SKM-1 treated with dmso at 0.1 percent for 144 hours (cell line): Measurements from ENCODE around the gene PROK2.

Source experiments
- DNase-seq: peaks from one replicate; lab custom pipeline; 2025; ENCODE audit not compliant: unreplicated experiment; lab: John Stamatoyannopoulos, UW

Gene PROK2

DNA sequence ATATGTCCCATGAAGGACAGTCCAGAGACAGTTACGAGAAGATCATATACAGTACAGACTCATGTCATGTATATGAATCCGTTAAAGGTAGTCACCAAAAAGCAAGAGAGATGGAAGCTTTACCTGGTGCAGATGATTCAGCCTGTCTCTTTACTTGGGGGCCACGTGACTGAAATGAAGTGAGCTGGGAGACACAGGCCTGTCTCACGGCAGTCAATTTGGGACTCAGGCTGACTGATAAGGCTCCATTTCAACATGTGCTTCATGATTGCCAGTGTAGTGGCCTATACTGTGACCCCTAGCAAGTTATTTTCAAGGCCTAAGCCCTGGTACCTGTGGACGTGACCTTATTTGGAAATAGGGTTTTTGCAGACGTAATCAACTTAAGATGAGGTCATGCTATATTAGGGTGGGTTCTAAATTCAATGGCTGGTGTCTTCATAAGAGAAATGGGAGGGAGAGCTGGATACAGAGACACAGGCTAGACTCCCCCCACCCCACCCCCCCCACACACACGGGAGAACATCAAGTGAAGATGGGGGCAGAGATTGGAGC is 3.0 kb upstream of the PROK2 start:
- DNase-seq = no peak

DNA sequence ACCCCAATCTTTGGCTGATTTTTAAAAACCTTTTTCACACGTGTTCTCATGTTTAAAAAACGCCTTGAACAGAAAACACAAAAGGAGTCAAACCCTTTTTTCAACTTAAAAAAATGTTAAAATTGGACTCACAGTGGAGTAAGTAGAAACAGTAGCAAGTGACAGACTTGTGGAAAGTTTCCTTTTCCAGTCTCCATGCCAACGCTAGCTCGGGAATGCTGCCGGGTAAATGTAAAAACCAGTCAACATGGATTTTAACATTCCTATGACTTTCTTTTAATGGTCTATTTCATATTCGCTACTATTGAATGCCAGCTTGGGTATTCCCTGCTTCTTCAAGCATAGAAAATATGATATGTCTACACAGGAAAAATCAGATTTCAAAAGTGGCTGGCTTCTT is 1.6 kb upstream of the PROK2 start:
- DNase-seq = no peak

DNA sequence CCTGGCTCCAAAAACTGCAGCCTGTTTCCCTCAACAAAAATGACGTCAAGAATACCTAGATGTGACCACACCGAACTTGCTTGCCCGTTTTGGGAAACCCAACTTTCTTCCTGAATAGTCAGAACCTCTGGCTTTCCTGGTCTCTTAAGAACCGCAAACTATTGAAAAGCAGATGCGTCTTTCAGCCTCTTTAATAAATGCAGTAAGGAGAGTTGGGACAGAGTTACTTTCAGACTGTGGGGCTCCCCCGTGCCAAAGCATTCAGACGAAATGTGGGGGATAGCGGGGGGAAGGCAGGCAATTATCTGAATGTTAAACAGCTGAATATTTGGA is 1.2 kb upstream of the PROK2 start:
- DNase-seq = no peak

DNA sequence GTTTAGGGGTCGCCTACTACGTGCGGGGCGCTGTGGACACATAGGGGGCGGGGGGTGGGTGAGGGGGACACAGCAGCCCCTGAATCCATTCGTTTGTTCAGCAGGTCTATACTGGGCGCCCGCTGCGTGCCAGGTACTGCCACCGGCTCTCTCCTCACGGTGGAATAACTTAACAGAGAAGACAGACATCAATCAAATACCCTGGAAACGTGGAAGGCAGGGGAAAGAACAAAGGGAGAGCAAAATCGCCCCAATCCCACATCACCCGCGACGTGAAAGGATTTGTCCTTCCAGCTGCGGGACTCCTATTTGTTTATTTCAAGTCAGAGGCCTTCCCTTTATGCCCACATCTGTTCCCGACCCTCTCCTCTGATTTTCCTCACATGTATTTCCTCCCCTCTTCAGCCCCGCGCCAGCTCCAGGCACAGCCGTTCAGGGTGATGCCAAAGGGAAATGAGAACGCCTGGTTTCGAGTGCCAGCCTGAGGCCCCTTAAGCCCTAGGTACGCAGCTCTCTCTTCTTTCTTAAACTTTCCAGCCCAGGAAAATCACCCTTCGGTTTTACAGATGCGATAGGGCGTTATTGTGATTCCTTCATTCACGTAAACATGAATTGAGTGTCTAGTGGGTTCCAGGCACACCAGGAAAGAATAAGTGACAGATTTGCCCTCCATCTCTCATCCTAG is 726 bp upstream of the PROK2 start:
- DNase-seq = no peak

DNA sequence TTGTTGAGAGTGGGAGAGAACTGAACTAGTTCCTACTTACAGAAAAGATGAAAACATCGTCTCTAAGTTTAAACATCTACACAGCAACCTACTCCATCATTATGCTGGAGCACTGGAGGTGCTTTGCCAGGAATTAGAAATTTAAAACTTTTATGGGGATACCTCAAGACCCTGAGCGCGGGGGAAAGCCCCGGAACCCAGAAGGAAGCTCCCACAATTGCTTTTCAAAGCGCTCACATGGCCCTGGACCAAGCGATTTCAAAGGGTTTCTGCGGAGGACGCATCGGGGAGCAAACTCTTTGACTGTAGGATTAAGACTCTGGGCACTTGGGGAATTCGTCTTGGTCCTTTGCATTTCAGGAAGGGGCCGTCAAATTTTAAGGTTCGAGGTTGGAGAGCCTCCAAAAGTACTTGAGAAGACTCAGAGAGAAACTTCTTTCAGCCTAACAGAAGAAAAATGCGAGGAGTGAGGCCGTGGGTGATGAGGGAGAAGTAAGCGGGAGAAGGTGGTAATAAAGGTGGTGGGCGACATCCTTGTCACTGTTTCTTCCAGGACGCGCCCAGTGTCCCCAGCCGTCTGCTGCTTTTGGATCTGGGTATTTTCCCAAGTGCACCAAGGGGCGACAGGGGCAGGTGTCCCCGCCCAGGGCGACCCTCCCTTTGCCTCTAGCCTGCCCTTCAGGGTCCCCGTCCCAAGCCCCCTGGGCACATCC is 591 bp downstream of the PROK2 start:
- DNase-seq = no peak

DNA sequence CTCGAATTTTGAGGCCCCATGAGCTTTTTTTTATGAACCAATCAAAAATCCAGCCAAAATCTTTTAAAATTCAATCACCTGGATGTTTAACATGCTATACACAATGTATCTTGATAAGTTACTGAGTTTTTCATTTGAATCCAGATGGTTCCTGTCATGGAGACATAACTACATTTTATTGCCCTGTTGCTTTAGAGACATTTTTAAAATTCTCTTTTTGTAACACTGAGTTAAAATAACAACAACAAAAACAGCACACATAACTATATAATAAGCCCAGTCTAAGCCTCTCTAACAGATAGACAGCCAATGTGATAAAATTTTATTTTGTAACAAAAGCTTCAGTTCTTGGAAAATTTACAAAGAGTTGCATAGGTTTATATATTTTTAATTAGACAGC is 1.8 kb downstream of the PROK2 start:
- no peak for DNase-seq

DNA sequence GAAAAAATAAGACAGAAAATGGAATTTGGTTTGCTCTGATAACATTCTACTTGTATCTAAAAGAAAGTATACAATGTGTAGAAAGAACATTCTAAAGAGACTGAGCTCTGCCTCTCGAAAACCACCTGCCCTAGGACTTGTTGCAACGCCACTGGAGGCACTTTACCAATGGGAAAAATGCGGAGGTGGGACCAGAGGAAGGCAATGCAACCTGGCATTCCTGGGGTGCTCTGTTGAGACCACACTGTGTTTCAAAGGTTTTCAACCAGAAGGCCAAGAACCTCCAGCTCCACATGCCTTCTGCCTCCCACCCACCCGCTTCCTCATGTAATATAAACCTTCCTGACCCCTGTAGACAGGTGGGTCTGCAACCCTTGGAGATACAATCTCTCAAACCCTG is 4.5 kb downstream of the PROK2 start:
- no peak for DNase-seq

DNA sequence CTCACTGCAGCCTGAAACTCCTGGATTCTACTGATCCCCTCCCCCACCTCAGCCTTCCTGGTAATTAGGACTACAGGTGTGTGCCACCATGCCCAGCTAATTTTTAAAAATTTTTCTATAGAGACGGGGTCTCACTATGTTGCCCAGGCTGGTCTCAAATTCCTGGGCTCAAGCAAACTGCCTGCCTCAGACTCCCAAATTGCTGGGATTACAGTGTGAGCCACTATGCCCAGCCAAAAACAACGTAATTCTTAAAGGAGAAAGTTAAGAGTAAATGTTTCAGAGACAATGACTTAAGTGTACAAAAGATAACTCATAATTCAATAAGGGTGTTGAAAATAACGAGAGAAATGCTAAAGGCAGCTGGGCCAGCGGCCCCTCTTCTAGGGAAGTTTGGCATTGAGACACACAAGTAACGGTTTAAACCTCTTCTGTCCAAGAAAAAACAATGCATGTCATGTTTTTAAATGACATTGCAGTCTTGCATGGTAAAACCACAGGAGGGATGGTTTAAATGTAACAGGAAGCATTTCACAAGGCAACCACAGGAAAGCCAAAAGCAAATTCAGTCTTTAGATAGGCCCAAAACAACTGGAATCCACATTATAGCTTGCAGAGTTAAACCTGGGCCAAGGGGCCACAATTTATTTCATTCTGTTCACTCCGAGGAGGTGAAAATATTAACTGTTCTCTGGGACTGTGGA is 5.1 kb downstream of the PROK2 start:
- DNase-seq = peak; percentile 97

DNA sequence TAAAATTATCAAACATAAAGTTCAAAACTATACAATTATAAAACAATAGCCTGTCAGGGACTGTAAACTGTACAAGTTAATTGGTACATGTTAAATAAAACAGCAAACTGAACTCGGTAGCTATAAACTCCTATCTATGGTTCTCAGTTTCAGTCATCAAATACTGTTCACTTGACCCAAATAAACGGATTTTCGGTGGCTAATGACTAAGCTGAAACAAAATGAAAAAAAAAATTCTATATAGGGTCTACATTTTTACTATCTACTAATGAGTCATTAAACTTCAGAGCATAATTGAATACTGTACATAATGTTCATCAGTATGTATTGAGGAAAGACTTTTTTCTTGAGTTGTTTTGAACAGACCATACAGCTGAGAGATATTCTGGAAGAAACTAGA is 6.6 kb downstream of the PROK2 start:
- no peak for DNase-seq

DNA sequence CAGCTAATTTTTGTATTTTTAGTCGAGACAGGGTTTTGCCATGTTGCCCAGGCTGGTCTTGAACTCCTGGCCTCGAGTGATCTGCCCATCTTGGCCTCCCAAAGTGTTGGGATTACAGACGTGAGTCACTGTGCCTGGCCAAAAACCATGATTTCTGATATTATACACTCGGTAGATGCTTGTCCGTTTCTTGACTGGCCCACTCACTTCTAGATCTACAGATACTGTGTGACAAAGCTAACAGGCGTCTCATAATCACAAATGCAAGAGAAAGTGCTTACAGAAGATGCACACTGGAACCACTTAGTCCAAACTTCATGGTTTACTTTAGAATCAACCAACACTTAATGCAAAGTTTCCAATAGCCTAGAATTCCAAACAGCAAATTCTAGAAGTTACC is 8.4 kb downstream of the PROK2 start:
- no peak for DNase-seq

DNA sequence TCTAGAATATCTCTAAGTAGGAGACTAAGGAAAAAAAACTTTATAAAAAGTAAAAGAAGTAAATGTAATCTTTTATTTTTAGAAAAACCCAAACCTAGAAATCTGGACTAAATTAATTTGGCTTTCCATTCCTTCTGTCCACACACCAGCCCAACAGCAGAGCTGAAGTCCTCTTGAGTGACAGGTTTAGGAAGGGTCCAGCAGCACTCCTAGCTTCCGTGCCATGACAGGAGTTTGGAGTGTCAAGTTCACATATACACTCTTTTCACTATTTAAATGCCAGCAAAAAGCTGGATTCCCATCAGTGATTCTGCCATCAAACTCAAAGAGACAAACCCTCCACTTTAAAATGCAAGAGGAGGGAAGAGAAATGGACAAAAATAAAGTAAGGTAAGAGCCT is 13.1 kb downstream of the PROK2 start:
- no peak for DNase-seq

DNA sequence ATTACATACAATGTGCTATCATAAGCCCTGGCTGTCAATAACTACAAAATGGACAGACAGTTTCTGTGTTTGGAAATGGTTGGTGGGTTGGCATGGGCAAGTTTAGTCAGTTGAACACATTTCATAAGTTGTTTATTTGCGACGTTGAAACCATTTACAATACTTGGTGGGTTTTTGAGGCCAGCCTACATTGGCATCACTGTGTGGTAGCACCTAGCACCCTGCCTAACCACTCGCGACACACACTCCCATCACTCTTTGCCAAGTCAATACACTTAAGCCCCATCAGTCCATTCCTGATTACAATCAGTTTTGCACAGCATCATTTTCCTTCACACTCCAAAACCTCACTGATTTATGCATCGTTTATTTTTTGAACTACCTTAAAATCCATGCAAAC is 13.8 kb downstream of the PROK2 start:
- DNase-seq = no peak

DNA sequence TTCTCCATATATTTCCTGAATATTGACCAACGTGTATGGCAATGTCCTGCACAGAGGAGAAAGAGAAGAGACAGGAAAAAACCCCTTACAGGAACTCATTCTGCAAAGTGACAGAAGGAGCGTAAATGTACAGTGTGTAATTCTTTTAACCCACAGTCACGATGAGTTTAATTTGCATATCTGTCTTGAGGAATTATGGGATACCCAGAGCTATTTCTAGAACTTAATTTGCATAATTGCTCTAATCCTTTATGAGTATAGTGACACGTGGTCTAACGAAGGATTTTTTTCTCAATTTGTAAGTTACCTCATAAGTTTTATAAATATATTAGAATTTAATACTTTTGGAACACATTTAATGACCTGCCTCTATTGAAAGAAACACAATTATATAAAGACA is 21.5 kb downstream of the PROK2 start:
- DNase-seq = no peak

DNA sequence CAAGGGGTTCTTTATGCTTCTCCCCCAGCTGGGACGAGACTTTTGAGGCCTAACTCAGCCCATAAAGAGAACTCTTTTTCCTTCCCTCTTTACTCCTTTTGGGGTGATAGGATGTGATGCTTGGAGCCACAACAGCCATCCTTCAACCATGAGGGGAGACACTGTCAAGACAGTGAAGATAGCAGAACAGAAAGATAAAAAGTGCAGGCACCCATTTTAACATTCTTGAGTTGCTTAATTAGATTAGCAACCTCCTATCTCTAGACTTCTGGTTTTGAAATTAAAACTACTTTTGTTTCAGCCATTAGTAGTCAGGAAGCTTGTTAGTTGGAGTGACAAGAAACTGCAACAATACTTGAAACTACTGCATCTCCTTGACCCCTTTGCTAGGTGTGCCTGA is 24.8 kb downstream of the PROK2 start:
- no peak for DNase-seq

DNA sequence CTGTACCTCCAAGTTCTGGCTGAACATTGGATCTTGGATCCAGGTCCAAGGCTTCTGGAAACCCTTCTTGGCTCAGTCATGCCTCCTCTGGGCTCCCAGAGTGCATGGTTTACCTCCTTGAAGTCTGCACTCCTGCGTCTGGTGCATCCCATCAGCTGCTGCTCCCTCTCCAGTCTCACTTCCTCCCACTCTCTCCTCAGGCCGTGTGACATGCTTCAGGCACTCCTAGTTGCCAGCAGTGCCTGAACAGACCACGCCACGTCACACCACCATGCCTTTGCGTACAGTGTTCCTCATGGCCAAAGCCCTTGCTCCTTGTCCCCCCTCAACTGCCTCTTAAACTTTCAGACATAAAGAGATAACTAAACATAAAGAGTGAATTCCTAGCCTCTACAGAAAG is 25.5 kb downstream of the PROK2 start:
- DNase-seq = no peak

DNA sequence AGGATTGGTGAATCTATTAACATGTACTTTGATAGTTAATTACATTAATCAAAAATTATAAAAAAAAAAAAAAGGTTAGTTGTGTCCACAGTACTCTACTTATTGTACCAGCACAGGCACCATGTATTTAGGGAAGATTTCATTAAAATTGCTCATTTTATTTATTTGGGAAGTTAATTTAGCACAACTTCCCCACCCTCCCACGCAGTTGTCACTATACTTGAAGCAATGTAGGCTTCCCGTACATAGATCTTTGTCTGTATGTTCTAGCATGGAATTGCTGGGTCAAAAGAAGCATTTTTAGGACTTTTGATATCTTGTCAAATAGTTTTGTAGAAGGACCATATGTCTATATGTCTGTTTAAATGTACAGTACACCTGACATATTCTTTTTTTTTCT is 26.9 kb downstream of the PROK2 start:
- no peak for DNase-seq

DNA sequence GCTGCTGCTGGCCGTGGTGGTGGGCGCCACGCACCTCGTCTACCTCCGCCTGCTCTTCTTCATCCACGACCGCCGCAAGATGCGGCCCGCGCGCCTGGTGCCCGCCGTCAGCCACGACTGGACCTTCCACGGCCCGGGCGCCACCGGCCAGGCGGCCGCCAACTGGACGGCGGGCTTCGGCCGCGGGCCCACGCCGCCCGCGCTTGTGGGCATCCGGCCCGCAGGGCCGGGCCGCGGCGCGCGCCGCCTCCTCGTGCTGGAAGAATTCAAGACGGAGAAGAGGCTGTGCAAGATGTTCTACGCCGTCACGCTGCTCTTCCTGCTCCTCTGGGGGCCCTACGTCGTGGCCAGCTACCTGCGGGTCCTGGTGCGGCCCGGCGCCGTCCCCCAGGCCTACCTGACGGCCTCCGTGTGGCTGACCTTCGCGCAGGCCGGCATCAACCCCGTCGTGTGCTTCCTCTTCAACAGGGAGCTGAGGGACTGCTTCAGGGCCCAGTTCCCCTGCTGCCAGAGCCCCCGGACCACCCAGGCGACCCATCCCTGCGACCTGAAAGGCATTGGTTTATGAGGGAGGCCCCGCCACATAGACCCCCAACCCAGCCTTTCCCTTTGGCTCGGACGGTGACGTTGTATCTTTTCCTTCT is 30.2 kb downstream of the PROK2 start:
- no peak for DNase-seq

DNA sequence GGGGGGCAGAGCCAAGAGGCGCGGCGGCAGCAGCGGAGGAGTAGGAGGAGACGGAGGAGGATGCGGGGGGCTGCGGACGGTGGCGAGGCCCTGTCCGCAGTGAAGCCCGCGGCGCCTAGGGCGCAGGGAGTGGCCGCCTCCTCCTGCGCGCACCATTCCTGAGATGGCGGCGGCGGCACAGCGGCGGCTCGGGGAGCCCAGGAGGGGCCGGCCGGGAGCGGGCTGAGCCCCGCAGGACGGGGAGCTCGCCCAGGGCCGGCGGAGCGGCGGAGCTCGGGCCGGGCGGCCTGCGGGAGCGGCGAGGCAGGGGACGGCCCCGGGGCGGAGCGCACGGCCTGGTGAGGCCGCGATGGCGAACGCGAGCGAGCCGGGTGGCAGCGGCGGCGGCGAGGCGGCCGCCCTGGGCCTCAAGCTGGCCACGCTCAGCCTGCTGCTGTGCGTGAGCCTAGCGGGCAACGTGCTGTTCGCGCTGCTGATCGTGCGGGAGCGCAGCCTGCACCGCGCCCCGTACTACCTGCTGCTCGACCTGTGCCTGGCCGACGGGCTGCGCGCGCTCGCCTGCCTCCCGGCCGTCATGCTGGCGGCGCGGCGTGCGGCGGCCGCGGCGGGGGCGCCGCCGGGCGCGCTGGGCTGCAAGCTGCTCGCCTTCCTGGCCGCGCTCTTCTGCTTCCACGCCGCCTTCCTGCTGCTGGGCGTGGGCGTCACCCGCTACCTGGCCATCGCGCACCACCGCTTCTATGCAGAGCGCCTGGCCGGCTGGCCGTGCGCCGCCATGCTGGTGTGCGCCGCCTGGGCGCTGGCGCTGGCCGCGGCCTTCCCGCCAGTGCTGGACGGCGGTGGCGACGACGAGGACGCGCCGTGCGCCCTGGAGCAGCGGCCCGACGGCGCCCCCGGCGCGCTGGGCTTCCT is 31.0 kb downstream of the PROK2 start, which contains the start of gene GPR27:
Gene GPR27 (plus strand): TSS at position 155 of the 909 bp plus-strand sequence. CDS start 195 bp downstream, at position 350.
- DNase-seq = no peak

DNA sequence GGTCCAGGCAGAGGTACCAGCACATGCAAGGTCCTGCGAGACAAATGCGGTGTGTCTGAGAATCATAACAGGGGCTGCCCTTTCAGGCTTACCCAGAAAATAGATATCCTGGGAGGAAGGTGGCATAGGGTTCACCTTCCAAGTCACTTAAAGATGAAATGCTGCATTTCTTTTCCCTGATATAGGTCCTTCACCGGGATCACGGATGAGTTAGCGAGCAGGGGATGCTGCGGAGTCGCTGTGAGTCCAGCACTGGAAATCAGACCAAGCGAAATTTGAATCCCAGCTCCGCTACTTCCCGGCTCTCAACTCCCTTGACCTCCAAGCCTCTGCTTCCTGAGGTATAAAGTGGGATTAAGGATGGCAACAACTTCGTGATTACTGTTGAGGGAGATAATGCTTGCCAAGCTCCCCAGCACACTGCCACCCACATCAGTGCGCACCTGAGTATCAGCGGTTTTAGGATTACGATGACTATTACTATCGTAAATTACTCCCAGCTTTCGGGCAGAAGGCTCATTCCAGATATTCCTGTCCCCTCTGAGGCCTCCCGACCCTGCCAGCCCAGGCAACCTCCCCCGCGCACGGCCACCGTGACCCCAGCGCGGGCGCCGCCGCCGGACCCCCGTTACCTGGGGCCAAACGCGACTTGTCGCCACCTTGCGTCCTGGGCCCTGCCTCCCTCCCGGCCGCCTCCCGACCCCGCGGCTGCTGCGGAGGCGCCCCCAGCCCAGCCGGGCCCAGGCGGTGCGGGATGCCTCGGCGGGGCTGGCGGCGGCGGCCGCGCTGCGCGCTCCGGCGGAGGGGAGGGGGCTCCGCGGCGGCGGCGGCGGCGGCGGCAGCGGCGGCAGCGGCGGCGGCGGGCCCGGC is 31.9 kb downstream of the PROK2 start:
- no peak for DNase-seq

DNA sequence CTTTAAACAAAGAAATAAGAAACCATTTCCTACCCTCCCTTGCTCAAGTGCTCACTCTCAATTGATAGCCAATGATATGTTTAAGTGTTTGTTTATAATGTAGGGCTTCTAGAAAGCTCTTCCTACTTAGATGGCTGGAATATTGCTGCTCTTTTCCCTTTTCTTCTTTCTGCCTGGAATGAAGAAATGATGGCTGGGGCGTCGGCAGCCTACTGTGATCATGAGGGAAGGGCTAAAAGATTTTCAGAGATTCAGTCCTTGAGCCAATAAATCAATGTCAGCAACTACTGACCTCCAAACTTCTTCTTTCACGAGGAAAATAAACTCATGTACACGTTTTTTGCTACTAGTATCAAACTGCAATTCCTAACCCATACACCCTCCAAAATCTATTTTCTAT is 33.3 kb downstream of the PROK2 start:
- no peak for DNase-seq
